ENCODE data around the gene CYB561. TPM values are rescaled to one million over a fixed set of nuclear protein-coding genes. Genes with fewer than 3 reads are reported as not detected.
"Not testable (repeated sequence)": the region's sequence is repeated elsewhere in the genome, so short reads cannot be mapped to it uniquely, and the experiment has no call there.

Gene CYB561
- total RNA-seq, 1 donor from 2014 or later: 26.7 TPM

- DNase-seq (ENCODE audit: low spot score): no peak
Measured at GRCh38 chr17:63479495-63480184, 33.5 kb upstream of the CYB561 start.

- peak; percentile 93 for DNase-seq (ENCODE audit: low spot score)
Measured at GRCh38 chr17:63478814-63479494, 32.8 kb upstream of the CYB561 start.

DNA sequence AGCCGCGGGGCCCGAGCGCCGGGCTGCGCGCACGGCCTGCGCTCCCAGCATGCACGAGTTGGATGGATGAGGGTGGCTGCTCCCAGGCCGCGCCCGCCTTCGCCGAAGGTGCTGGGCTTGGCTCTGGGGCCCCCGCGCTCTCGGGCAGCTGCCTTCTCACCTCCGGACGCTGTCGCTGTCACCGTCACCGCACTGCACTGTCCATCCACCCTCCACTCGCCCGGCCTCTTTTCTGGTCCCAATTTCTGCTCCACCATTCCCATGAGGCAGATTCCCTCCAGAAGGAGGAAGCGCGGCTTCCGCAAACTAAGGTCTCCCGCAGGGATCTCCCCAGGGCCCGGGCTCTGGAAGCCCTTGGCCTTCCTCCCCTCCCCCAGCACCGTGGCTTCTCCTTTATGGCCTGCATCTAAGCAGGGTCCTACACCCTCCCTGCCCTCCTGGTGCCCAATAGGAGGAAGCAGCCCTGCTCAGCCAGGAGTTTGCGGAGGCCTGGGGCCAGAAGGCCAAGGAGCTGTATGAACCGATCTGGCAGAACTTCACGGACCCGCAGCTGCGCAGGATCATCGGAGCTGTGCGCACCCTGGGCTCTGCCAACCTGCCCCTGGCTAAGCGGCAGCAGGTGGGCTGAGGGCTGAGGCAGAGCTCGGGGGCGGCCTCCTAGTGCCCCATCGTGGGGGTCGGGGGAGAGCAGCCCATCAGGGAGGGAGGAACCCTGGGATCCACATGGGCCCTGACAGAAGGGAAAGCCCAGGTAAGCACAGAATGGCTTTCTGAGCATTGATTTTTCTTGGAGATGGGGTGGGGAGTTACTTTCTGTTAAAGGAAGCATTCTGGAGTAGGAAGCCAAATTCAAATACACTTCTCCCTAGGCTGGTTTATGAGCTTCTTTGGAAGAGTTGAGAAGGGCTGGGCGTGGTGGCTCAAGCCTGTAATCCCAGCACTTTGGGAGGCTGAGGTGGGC is 31.7 kb upstream of the CYB561 start:
- no peak for DNase-seq (ENCODE audit: low spot score)

- DNase-seq (ENCODE audit: low spot score): no peak
Measured at GRCh38 chr17:63476854-63477479, 30.9 kb upstream of the CYB561 start, which contains the start of gene ACE. TSS of gene ACE (plus strand) at chr17:63477061. CDS start at chr17:63477095, 34 bp downstream.

GRCh38 chr17:63476459-63476853 is 30.4 kb upstream of the CYB561 start:
- no peak for DNase-seq (ENCODE audit: low spot score)

GRCh38 chr17:63475491-63476412 is 29.6 kb upstream of the CYB561 start:
- DNase-seq (ENCODE audit: low spot score): no peak

- no peak for DNase-seq (ENCODE audit: low spot score)
Measured at GRCh38 chr17:63474586-63475460, 28.7 kb upstream of the CYB561 start.

- DNase-seq (ENCODE audit: low spot score): no peak
Measured at GRCh38 chr17:63474174-63474573, 28.1 kb upstream of the CYB561 start.

DNA sequence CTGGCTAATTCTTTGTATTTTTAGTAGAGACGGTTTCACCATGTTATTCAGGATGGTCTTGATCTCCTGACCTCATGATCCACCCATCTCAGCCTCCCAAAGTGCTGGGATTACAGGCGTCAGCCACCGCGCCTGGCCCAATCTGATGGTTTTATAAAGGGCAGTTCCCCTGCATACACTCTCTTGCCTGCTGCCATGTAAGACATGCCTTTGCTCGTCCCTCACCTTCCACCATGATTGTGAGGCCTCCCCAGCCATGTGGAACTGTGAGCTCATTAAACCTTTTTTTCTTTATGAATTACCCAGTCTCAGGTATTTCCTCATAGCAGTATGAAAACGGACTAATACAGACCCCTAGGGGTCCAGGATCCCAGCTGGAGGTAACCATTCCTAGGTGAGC is 22.0 kb upstream of the CYB561 start:
- DNase-seq (ENCODE audit: low spot score): not testable (repeated sequence)

GRCh38 chr17:63464691-63465236 is 18.7 kb upstream of the CYB561 start:
- DNase-seq (ENCODE audit: low spot score): no peak

DNA sequence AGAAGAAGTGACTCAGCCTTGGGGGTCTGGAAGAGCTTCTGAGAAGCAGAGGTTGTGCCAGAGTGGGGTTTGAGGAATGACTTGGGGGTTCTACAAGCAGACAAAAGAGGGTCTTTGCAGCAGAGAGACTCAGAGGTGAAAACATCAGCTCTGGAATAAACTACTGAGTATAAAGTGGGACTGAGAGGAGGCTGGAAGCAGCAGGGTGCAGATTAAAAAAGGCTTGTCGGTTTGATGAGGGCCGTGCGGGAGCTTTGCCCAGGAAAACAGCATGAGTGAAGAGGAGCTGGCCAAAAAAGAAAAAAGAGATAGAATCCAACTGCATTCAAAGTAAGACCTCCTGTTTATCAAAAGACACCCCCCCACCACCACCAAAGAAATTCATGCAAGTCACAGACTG is 17.7 kb upstream of the CYB561 start:
- no peak for DNase-seq (ENCODE audit: low spot score)

DNA sequence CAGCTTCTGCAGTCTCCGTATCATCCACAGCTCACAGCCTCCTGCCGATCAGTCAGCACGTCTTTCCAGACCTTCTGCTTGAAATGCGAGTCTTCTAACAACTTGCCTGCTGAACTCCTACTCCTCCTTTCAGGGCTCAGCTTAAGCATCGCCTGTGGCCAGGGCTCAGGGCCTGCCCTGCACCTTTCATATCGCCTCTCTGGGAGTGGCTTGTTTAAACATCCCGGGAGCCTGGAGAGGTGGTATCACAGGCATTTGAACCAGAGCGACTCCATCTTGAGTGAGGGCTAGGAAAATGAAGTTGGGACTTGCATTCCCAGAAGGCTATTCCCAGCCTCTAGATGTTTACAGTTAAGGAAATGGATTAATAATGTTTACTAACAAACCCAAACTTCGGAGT is 13.9 kb upstream of the CYB561 start:
- no peak for DNase-seq (ENCODE audit: low spot score)

GRCh38 chr17:63458478-63458877 is 12.4 kb upstream of the CYB561 start:
- no peak for DNase-seq (ENCODE audit: low spot score)

- no peak for DNase-seq (ENCODE audit: low spot score)
Measured at GRCh38 chr17:63455417-63455816, 9.3 kb upstream of the CYB561 start.

DNA sequence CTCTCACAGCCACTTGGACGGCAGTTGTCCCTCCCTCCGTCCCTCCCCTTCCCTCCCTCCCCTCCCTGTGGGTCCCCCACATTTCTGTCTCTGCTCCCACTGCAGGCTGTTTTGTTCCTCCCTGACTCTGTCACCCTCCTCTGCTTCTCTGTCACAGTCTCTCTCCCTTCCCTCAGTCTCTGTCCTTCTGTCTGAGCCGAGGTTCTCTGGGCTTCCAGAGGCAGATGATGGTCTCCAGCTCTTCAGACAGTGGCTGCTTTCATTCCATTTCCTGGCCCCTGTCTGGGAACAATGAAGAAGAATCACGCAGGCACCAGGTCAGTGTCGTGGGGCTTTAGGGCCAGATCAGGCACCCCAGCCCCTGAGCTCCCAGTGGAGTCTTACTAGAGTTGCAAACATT is 8.8 kb upstream of the CYB561 start:
- DNase-seq (ENCODE audit: low spot score): no peak

DNA sequence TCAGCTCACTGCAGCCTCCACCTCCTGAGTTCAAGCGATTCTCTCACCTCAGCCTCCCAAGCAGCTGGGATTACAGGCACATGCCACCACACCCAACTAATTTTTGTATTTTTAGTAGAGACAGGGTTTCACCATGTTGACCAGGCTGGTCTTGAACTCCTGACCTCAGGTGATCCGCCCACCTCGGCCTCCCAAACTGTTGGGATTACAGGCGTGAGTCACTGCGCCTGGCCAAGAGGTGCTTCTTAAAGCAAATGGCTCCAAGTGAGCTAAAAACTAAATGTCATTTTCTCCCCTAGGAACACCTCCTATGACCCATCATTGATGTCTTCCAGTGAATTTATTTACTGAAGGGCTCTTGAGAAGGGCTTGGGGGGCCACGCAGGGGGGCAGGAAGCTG is 8.3 kb upstream of the CYB561 start:
- not testable (repeated sequence) for DNase-seq (ENCODE audit: low spot score)

GRCh38 chr17:63452962-63453551 is 7.0 kb upstream of the CYB561 start:
- no peak for DNase-seq (ENCODE audit: low spot score)

All from mesenteric fat pad (tissue), 1 donor.